MM.1S (cell line): ENCODE results near the gene KCNMA1.

Source experiments
- DNase-seq: peaks from one replicate; pipeline ENCODE4 v3.0.0-alpha.2; 2015
- H2AFZ ChIP-seq: fragments of 300-600 bp; sonication (generic); 2 replicates; pipeline ENCODE4 v1.6.0; 2016; ENCODE audit warnings: antibody characterized with exemption, low read length
- H3F3A ChIP-seq: fragments of 300-600 bp; sonication (generic); 2 replicates; pipeline ENCODE4 v1.6.1; 2016; ENCODE audit warnings: mild to moderate bottlenecking, antibody characterized with exemption, low read length, moderate library complexity, mixed read lengths; ENCODE audit not compliant: insufficient read depth
- H3K27ac ChIP-seq: fragments of 300-600 bp; sonication (generic); 2 replicates; pipeline ENCODE4 v1.5.1; 2016; ENCODE audit warnings: mild to moderate bottlenecking, low read length
- H3K27me3 ChIP-seq: fragments of 300-600 bp; sonication (generic); replicated peaks from 2 replicates; pipeline ENCODE4 v1.6.0; 2016; ENCODE audit warnings: low read length; ENCODE audit not compliant: insufficient read depth
- H3K36me3 ChIP-seq: fragments of 300-600 bp; sonication (generic); replicated peaks from 2 replicates; pipeline ENCODE4 v1.6.1; 2016; ENCODE audit warnings: mild to moderate bottlenecking, low read length, mixed read lengths; ENCODE audit not compliant: insufficient read depth
- H3K4me1 ChIP-seq: fragments of 300-600 bp; sonication (generic); 2 replicates; pipeline ENCODE4 v1.6.1; 2016; ENCODE audit warnings: low read length, mixed read lengths
- H3K4me2 ChIP-seq: fragments of 300-600 bp; sonication (generic); 2 replicates; pipeline ENCODE4 v1.6.0; 2016; ENCODE audit warnings: low read depth, low read length
- H3K4me3 ChIP-seq: fragments of 300-600 bp; sonication (generic); 2 replicates; pipeline ENCODE4 v1.5.1; 2016; ENCODE audit warnings: low read length, mixed read lengths
- H3K79me2 ChIP-seq: fragments of 300-600 bp; sonication (generic); 2 replicates; pipeline ENCODE4 v1.6.1; 2016; ENCODE audit warnings: mixed run types, low read length, mixed read lengths
- H3K9ac ChIP-seq: fragments of 300-600 bp; sonication (generic); 2 replicates; pipeline ENCODE4 v1.6.1; 2016; ENCODE audit warnings: low read length, mixed read lengths
- H3K9me2 ChIP-seq: fragments of 300-600 bp; sonication (generic); replicated peaks from 2 replicates; pipeline ENCODE4 v1.6.1; 2016; ENCODE audit warnings: mild to moderate bottlenecking, low read length, mixed read lengths; ENCODE audit not compliant: insufficient read depth
- H3K9me3 ChIP-seq: fragments of 300-600 bp; sonication (generic); replicated peaks from 2 replicates; pipeline ENCODE4 v1.6.1; 2016; ENCODE audit warnings: mild to moderate bottlenecking, low read length, mixed read lengths; ENCODE audit not compliant: insufficient read depth
- H4K20me1 ChIP-seq: fragments of 300-600 bp; sonication (generic); 2 replicates; pipeline ENCODE4 v1.6.1; 2016; ENCODE audit warnings: mild to moderate bottlenecking, low read length, moderate library complexity, mixed read lengths; ENCODE audit not compliant: insufficient read depth
- CTCF ChIP-seq: fragments of 300-600 bp; sonication (generic); IDR thresholded peaks from 2 replicates; pipeline ENCODE4 v1.5.1; 2016; ENCODE audit warnings: antibody characterized with exemption, low read length, mixed read lengths
- EZH2 ChIP-seq: fragments of 300-600 bp; sonication (generic); optimal IDR thresholded peaks from 2 replicates; pipeline ENCODE3; 2017; ENCODE audit warnings: low read depth, mild to moderate bottlenecking, antibody characterized with exemption, low read length, mixed read lengths
- EZH2phosphoT487 ChIP-seq: fragments of 300-600 bp; sonication (generic); IDR thresholded peaks from 2 replicates; pipeline ENCODE4 v1.6.1; 2018; ENCODE audit warnings: antibody characterized with exemption, low read length

Gene KCNMA1

GRCh38 chr10:76969366-76969948 is 668.2 kb downstream of the KCNMA1 start:
- H3K79me2 ChIP-seq, result no peaks in the 10 kb centered on the region

GRCh38 chr10:76968483-76968882 is 669.1 kb downstream of the KCNMA1 start:
- no peaks in the 10 kb centered on the region for H3K36me3 ChIP-seq
- H3F3A ChIP-seq, result no peaks in the 10 kb centered on the region
- H3K4me3 ChIP-seq, result no peak overlapping the region
- H3K27me3 ChIP-seq, result no peaks in the 10 kb centered on the region
- H3K9ac ChIP-seq, result no peak overlapping the region
- H2AFZ ChIP-seq, result no peak overlapping the region
- TF ChIP-seq EZH2phosphoT487 (no peak), EZH2 (no peak), CTCF (no peak)
- no peak overlapping the region for H3K27ac ChIP-seq
- no peaks in the 10 kb centered on the region for H3K79me2 ChIP-seq
- H4K20me1 ChIP-seq, result no peaks in the 10 kb centered on the region
- no peaks in the 10 kb centered on the region for H3K4me1 ChIP-seq
- H3K9me3 ChIP-seq, result no peaks in the 10 kb centered on the region
- no peak overlapping the region for H3K4me2 ChIP-seq
- H3K9me2 ChIP-seq, result no peaks in the 10 kb centered on the region
- DNase-seq, result no peak

More at GRCh38 chr10:76969366-76969948, 668.2 kb downstream of the KCNMA1 start:
- Histone ChIP-seq H3F3A (no peaks in the 10 kb centered on the region), H3K27ac (no peak overlapping the region), H3K36me3 (no peaks in the 10 kb centered on the region), H3K4me1 (no peaks in the 10 kb centered on the region), H3K9ac (no peak overlapping the region), H3K4me2 (no peak overlapping the region), H3K4me3 (no peak overlapping the region), H3K9me2 (no peaks in the 10 kb centered on the region), H2AFZ (no peak overlapping the region), H3K27me3 (no peaks in the 10 kb centered on the region), H3K9me3 (no peaks in the 10 kb centered on the region), H4K20me1 (no peaks in the 10 kb centered on the region)
- DNase-seq, result no peak
- TF ChIP-seq CTCF (no peak), EZH2 (no peak), EZH2phosphoT487 (no peak)

- Histone ChIP-seq H3K27ac (no peak overlapping the region), H3K9me3 (no peaks in the 10 kb centered on the region), H3K9me2 (no peaks in the 10 kb centered on the region), H3K4me2 (no peak overlapping the region), H3K4me3 (no peak overlapping the region), H3K27me3 (no peaks in the 10 kb centered on the region), H3K79me2 (no peaks in the 10 kb centered on the region), H2AFZ (no peak overlapping the region), H3F3A (no peaks in the 10 kb centered on the region; the same call in 1 of the 2 replicates), H3K36me3 (no peaks in the 10 kb centered on the region), H3K9ac (no peak overlapping the region), H4K20me1 (no peaks in the 10 kb centered on the region), H3K4me1 (peaks cover 9% of the 10 kb centered on the region; the same call in 1 of the 2 replicates)
- no peak for TF ChIP-seq EZH2
- no peak for TF ChIP-seq EZH2phosphoT487
- TF ChIP-seq CTCF, result no peak
- no peak for DNase-seq
Observed at GRCh38 chr10:76962851-76963250, 674.8 kb downstream of the KCNMA1 start.
